Measurements from ENCODE around the gene TBCD.
"Not testable (repeated sequence)": the region's sequence is repeated elsewhere in the genome, so short reads cannot be mapped to it uniquely, and the experiment has no call there.

Gene TBCD

DNA sequence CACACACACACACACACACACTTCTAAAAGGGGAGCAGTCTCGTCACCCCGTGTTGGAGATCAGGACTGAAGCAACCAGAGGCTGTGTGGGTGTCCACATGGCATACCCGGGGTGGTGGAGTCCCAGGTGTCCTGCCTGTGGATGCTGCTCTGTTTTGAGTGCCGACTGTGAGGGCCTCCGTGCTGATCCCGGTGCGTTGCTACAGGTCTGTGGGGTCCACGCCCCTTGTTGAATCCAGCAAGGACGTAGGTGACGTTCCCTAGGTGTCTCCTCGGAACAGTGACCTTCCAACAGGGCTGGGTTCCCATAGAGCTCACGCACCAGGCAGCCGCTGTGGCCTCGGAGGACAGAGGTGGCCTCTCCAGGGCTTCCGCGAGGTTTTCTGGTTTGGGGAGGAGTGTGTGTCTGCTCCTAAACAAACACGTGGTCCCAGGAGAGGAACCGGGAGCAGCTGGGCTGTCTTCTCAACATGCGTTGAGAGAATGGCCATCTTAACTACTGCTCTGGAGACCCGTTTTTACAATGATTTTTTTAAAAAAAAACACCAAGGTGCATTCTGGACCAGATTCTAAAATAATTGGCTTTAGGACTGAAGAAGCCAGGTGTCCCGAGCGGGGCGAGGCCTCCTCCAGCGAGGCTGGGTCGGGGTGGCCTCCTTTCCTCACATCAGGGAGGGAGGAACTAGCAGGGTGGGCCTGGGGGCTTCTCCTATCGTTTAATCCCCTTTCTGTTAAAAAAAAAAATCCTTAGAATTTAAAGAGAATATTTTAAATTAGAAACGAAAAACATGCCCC, 188.6 kb downstream of the TBCD start:
- DNase-seq (ENCODE audit: low spot score) = no peak

DNA sequence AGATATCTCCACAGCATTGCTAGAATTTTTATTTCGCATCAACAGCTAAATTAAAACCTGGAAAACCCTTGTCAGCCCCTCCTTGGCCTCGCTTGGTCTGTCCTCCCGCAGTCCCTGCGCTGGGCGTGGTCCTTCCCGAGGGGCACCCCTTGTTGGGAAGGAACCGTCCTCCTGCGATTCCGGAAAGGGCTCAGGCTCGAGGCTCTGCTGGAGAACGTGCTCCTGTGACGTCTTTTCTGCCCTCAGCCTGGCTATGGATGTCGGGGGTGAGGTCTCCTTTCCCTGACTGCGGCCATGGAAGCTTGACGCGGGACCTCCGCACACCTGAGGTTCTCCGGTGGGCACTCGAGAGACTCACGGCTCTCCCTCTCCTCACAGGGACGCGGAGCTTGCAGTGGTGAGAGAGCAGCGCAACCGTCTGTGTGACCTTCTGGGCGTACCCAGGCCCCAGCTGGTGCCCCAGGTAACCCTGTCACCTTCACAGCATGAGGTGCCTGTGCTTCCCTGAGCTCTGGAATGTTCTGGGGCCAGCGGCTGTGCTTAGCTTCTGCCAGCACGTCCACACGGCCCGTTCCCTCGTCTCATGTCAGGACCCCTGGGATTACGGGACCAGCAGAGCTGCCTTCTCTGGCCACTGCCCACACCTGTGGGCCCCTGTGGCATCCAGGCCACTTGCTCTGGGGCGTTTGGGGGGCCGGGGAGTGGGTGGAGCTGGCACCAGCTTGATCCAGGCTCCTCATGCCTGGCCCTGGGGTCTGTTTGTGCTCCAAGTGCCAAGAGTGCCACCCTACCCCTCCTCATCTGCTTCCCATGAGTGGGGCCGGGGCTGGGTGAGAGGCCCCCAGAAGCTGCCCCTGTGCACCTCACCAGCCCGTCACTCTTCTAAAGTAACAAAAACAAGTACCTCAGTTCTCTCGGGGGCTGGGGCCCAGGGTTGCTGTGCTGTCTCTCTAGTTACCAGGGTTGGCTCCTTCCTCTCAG, 189.4 kb downstream of the TBCD start:
- no peak for DNase-seq (ENCODE audit: low spot score)

DNA sequence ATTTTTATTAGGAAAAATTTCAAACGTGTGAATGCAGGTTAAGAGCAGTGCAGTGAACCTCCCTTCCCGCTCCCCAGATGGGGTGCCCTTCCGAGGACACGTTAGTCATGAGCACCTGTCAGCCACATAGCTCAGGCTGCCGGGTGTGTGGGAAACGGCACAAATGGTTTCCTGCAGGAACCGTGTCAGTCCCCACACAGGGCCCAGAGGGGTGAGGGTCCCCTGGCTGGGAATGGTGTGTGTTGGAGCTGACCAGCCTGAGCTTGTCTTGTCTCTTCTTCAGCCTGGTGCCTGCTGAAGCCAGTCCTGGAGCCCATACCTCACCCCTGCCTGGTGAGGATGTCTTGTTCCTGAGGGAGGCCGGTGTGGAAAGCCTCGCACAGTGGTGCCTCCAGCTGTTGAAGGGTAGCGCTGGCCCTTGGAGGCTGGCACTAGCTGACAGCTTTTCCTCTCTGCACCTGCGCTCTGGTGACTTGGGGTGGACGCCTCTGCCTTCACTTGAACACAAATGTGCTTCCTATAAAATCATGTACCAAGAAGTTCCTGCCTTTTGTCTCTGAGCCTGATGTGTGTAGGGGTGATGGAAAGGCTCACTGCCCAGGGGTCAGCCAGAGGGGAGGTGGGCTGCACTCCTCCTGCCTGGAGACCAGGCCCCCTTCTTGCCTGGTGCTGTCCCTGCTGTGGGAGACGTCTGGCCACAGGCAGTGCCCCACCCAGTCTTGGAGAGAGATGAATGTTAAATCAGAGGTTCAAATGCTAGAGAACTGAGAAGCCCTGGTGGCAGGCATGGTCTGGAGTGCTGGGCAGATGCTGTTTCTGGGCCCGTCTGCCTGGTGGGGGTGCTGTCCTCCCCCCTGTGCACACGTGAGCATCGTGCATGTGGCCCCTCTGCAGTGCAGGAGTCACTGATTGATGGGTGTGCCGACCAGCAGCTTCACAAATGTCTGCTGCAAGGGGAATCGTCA, 190.6 kb downstream of the TBCD start:
- DNase-seq (ENCODE audit: low spot score) = peak; percentile 31

DNA sequence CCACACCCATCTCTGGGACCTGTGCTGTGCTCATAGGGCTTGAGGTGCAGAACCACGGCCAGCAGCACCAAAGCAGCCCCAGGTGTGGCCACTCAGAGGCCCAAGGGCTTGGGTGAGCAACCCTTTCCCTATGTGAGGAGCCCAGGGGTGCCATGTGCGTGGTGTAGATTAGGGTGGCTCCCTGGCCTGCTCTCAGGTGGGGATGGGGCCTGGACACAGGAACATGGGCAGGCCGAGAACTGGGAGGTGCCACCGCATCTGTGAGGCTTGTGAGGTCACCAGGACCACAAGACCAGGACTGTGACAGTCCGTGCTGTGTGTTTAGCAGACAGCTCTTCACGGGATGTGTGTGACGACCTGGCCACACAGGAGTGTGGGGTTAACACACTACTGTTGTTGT, 191.5 kb downstream of the TBCD start:
- no peak for DNase-seq (ENCODE audit: low spot score)

DNA sequence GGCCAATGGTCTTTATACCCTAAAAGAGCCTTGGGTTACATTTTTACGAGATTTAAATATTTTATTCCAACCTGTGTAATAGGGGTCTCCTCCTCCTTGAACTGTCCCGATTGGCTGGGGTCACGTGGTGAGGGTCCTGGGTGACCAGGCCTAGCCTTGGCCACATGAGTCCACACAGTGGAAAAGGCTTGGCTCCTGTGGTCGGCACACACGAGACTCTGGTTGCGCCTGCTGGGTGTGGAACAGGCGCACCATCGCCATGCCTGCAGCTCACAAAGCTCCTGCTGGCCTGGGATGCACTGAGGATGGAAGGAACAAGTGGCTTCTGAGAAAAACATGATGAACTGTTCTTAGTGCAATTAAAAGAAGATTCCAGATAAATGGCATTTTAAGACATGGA, 191.9 kb downstream of the TBCD start:
- no peak for DNase-seq (ENCODE audit: low spot score)

DNA sequence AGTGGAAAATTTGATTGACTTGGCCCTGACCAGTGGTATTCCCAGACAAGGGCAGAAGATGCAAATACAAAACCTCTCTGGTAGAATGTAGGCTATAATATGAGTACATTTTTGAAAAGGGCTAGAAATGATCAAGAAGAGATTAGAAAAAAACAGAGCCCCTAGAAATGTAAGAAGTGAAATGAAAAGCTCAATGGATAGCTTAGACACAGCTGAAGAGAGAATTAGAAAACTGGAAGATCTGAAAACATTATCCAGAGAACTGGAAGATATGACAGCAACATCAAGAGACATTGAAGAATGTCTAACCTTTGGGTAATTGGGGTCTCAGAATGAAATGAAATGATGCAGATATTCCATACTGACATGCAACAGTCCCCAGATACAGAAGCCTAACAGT, 193.1 kb downstream of the TBCD start:
- DNase-seq (ENCODE audit: low spot score) = no peak

DNA sequence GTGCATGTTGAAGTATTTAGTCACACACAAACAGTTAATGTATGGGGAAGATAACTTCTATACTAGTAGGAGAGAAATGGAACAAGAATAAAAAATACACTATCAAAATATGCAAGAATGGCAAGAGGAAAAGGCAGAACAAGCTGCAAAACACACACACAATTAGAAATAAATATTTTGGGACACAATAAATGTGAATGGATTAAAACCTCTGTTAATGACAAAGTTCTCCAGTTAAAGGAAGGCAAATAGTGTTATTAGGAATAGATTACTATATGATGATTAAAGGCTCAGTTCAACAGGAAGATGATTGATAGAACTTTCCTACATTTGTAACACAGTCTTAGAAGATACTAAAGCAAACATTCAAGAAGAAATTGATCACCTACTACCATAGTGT, 194.2 kb downstream of the TBCD start:
- no peak for DNase-seq (ENCODE audit: low spot score)

DNA sequence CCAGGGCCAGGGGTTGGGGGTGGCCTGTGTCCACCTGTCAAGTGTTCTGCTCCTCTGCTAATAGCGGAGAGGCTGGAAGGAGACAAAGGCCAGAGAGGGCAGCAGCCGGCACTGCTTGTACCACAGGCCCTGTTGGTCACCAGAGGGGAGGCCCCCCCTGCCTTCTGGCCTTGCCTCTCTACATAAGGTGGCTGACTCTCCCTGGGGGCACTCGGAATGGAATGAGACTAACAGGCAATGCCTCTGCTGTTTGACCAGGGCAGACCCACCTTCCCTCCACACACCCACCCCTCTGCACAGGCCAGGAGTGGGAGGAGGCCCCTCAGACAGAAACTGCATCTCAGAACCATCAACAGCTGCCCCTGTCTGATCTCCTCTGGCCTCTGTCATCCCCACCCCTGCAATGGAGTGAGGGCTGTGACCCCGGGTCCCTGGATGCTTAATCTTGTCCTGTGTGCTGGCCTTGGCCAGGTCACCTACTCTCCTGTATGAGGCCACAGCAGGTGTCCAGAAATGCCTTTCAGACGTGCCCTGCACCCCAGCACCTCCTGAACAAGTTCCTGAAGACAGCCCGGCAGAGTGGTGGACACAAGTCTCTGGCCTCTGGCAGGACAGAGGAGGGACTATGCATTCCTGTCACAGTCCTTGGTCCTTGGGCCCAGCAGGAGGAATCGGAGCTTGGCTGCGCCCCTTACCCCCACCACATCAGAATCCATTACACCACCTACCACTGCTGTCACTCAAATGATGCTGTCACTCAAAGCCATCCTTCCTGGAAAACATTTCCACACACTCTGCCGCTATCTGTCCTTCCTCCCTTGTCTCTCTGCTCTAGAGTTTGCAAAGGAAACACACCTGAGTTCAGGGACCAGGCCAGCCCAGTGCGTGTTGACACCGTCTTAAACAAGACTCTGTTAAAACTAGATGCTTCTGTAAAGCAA, 195.5 kb downstream of the TBCD start:
- no peak for DNase-seq (ENCODE audit: low spot score)

DNA sequence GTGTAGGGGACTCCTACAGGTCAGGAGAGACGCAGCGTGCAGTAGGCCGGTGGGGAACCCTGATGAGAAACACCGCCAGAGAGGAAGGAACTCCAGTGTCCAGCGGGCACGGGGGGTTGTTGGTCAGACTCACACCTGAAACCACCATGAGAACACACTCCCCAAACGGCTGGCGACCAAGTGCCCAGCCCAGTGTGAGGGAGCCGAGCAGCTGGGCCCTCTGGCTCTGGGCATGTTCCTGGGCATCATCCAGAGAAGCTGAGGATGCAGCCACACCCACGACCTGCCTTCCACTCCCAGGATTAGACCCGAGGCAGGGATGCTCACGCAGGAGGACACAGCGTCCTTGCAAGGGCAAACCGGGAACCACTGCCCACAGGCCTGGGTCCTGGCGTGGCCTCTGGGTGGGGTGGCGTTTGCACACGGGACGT, 196.2 kb downstream of the TBCD start:
- DNase-seq (ENCODE audit: low spot score) = no peak

DNA sequence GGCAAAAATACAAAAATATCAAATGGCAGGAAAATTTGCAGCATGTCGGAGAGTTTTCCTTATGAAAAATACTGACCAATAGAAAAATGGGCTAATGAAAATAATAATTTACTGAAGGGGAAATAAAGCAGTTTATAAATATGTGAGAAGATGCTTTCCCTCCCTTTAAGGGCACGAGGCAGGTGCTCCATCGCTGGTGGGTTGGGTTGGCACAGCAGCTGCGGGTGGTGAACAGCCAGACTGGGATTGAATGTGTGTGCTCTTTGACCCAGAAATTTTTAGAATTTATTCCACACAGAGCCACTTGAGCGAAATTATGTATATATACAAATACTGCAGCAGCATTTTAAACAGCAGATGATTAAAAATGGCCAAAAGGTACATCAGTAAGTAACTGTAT, 197.1 kb downstream of the TBCD start:
- no peak for DNase-seq (ENCODE audit: low spot score)

DNA sequence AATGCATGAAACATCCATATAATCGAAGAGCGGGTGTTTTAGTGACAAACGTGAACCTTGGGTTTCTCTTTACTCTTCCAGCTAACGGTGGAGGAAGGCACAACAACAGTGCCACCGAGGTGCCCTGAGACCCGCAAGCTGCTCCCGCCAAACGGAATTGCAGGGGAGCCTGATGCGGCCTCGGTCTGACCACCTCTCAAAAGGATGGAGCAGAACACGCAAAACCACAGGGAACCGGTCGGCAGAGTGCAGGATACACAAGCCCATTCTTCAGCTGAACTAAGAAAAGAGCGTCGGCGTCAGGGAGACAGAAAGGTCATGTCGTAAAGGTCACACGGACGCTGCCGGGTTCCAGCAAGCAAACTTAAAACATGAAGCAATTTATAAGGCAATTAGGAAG, 197.5 kb downstream of the TBCD start:
- DNase-seq (ENCODE audit: low spot score) = no peak

DNA sequence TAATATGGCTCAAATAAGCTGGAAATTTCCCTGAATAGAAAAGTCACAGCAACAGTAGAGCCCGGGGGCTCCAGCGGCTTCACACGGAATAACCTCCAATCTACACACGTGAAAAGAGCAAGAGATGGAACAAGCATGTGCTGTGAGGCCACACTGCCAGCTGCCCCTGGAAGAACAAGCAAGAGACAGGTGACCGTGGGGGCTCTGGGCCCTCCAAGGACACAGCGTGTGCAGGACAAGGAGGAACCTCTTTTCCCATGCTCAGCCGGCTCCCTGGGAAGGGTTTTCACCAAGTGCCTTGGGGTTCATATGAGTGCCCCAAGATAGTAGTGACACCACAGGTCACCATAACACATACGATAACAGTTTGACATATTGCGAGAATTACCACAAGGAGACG, 198.1 kb downstream of the TBCD start:
- DNase-seq (ENCODE audit: low spot score) = no peak

DNA sequence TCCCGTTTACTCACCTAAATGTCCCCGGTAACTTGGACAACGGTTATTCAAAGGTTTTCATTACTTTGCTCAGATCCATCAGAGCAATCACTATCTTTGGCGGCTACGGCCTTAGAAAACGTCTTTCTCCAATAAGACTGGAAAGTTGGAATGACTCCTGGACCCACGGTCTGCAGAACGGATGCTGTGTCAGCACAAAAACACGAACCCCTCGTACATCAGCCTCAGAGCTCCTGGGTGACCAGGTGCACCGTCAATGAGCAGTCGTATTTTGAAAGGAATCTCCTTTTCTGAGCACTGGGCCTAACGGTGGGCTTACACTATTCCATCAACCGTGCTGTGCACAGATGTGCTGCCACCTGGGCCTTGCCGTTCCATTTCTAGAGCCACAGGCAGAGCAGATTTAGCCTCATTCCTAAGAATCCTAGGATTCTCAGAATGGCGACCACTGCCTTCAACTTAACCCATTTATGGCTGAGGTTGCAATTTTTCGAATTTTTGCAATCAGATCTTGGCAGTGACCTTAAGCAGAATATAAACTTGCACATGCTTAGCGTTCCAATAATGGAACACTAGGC, 198.7 kb downstream of the TBCD start:
- no peak for DNase-seq (ENCODE audit: low spot score)

DNA sequence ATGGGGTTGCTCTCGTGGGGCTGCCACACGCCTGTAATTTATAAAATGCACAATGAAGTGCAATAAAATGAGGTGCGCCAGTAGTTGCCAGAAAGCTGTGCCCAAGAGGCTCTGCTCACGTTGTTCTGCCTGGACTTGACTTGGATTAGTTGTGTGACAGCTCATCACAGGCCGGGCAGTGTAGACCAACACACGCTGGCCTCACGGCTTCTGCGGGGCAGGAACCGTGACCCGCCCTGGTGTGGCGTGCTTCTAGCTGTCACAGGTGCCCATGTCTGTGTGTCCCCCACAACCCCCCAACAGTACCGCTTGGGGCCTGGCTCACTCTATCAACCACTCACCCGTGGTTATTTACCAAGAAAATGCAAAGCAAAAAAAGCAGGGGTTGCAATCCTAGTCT, 200.2 kb downstream of the TBCD start:
- no peak for DNase-seq (ENCODE audit: low spot score)

DNA sequence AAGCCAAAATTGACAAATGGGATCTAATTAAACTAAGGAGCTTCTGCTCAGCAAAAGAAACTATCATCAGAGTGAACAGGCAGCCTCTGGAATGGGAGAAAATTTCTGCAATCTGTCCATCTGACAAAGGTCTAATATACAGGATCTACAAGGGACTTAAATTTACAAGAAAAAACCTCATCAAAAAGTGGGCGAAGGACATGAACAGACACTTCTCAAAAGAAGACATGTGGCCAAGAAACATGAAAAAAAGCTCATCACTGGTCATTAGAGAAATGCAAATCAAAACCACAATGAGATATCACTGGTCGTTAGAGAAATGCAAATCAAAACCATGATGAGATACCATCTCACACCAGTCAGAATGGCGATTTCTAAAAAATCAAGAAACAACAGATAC, 203.2 kb downstream of the TBCD start:
- not testable (repeated sequence) for DNase-seq (ENCODE audit: low spot score)

DNA sequence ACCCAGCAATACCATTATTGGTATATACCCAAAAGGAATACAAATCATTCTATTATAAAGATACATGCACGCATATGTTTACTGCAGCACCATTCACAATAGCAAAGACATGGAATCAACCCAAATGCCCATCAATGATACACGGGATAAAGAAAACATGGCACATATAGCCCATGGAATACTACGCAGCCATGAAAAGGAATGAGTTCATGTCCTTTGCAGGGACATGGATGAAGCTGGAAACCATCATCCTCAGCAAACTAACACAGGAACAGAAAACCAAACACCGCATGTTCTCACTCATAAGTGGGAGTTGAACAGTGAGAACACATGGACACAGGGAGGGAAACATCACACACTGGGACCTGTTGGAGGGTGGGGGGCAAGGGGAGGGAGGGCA, 203.8 kb downstream of the TBCD start:
- not testable (repeated sequence) for DNase-seq (ENCODE audit: low spot score)

DNA sequence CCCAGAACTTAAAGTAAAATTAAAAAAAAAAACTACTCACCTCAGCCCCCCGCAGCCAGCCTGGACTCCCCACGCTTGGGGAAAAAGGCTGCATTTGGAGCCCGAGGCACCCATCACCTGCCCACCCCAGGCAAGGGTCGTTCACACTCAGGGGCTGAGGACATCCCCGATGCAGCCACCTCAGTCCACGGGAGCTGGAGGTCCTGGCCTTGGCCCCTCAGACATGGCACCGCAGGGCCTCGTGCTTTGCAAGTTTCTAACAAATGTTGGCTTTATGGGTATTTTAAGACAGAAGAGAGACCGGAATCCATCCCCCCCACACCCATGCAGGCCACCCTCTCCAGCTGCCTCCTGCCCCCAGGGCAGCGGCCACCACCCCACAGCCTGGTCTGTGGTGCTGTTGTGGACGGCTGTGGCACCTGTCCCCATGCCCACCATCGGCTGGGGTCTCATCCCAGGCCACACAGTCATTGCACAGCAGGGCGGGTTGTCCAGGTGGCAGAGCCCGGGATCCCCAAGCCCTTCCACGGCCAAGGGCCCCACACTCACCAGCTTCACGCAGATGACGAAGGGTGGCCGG, 204.4 kb downstream of the TBCD start:
- DNase-seq (ENCODE audit: low spot score) = no peak

DNA sequence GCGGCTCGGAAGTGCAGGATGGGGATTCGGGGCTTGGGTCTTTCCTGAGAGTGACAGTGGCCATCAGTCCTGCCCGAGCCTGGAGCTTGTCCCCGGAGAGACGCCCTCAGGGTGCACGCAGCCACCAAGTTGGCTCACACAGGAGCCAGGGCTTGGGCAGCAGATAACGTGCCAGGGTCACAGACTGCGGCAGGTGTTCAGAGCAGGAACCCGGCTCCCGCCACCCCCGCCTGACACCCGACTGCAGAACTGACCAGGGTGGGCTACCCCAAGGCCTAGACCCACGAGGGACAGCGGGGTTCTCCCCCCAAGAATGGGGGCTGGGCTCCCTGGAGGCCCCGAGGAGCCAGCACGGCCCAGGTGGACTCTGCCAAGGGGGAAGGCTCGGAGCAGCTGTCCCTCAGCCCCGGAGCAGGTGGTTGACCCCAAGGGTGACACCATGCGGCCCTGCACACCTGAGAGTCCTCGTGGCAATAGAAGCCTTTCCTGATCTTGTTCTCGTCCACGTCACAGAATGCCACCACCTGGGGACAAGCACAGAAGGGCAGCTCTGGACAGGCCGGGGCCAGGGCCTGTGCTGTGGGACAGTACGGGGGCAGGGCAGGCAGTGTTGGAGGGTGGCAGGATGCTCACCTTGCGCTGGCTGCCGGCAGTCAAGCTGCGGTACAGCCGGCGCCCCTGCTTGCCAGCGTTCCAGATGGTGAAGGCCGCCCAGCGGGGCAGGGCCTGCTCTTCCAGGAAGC, 205.0 kb downstream of the TBCD start:
- no peak for DNase-seq (ENCODE audit: low spot score)

DNA sequence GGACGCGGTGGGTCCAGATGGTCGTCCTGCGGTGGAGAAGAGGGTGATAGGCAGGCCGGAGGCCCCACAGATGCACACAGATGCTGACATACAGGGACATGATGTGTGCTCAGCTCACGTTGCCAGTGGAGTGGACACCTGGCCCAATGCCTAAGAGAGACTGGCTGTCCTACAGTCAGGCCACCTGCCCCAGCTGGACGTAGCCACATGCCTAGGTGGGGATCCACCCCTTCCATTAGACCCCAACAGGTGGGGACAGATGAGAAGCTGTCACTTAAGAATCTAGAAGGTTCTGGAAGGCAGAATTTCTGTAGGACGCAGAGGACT, 205.6 kb downstream of the TBCD start:
- no peak for DNase-seq (ENCODE audit: low spot score)

Data from putamen (tissue), 1 donor.